ENCODE results near the gene TRIM24. TPM values are rescaled to one million over a fixed set of nuclear protein-coding genes. Genes with fewer than 3 reads are reported as not detected.

TRIM24 gene
- total RNA-seq, 2 experiments from 2014 or later = 14.1 to 16.0 TPM

DNA sequence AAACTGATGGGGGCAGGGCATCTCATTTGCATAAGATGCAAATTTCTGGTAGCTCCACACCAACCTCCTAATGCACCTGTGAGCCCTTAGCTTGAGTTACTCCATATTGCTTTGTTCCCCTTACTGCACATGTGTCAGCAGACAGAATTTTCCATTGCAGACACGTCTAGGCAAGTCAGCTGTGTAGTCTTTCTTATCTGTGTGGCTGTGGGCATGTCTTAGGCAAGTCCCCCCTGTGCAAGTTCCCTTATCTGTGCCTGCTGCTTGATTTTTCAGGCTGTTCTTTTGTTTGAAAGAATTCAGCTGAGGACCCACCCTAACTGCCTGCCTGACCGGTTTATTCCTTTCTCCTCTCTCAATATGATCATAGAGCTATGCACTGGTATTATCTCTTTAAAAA lies 28.5 kb upstream of the TRIM24 start:
- H3K27me3 Mint-ChIP-seq = peaks cover 5% of the 10 kb centered on the region
- H3K4me3 Mint-ChIP-seq = no peak overlapping the region
- ATAC-seq (ENCODE audit: poor library complexity) = no peak
- CTCF ChIA-PET = no interaction called here
- Histone ChIP-seq H3K36me3 (ENCODE audit: insufficient read depth, low read length) (no peaks in the 10 kb centered on the region), H3K27me3 (ENCODE audit: control insufficient read depth in 1 of 2, insufficient read depth in 2 of 2, low read length in 2 of 2) (no peaks in the 10 kb centered on the region), H3K4me3 (ENCODE audit: low read length) (no peak overlapping the region), H3K27ac (ENCODE audit: low read depth in 1 of 2, low read length in 2 of 2) (no peak overlapping the region), H3K4me1 (ENCODE audit: insufficient read depth, low read length) (no peaks in the 10 kb centered on the region), H3K9me3 (ENCODE audit: control insufficient read depth in 1 of 2, insufficient read depth in 1 of 2, low read length in 2 of 2) (peaks cover 23% of the 10 kb centered on the region in 2 experiments)
- POLR2A ChIA-PET = no interaction called here
- H3K27ac Mint-ChIP-seq = no peak overlapping the region
- TF ChIP-seq, protein P1, sequence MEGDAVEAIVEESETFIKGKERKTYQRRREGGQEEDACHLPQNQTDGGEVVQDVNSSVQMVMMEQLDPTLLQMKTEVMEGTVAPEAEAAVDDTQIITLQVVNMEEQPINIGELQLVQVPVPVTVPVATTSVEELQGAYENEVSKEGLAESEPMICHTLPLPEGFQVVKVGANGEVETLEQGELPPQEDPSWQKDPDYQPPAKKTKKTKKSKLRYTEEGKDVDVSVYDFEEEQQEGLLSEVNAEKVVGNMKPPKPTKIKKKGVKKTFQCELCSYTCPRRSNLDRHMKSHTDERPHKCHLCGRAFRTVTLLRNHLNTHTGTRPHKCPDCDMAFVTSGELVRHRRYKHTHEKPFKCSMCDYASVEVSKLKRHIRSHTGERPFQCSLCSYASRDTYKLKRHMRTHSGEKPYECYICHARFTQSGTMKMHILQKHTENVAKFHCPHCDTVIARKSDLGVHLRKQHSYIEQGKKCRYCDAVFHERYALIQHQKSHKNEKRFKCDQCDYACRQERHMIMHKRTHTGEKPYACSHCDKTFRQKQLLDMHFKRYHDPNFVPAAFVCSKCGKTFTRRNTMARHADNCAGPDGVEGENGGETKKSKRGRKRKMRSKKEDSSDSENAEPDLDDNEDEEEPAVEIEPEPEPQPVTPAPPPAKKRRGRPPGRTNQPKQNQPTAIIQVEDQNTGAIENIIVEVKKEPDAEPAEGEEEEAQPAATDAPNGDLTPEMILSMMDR (IDR thresholded peaks at IDR 0.05) = no peak
- intact Hi-C loops (cut with DNase I, micrococcal nuclease) = no loop called here
- no peaks in the 10 kb centered on the region for H3K4me1 Mint-ChIP-seq (ENCODE audit: low read depth)
- peaks cover 5% of the 10 kb centered on the region for H3K36me3 Mint-ChIP-seq (ENCODE audit: low read depth)
- no peak for DNase-seq
- peaks cover 23% of the 10 kb centered on the region for H3K9me3 Mint-ChIP-seq

DNA sequence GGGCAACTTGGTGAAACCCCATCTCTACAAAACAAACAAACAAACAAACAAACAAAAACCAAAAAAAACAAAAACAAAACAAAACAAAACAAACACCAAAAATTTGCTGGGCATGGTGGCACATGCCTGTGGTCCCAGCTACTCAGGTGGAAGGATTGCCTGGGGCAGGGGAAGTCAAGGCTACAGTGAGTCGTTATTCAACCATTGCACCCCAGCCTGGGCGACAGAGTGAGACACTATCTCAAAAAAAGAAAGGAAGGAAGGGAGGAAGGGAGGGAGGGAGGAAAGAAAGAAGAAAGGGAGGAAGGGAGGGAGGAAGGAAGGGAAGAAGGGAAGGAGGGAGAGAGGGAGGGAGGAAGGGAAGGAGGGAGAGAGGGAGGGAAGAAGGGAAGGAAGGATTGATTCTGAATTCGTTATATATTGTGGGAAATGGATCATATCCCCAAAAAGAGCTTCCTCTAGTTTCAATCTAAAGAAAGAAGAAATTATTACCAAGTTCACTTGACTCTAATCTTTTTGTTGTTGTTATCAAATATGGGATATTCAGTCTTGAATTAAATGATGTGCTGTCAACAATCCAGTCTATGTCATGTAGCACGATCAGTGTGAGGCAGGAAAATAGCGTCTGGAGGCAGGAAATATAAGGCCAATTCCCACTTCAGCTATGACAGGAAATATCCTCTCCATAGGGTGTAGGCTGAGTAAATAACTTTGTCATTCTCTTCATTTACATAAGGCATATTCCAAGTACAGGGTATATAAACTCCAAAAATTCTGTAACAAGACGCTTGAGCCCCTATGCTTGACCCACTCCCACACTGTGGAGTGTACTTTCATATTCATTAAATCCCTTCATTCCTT lies 26.2 kb upstream of the TRIM24 start:
- Histone ChIP-seq H3K27ac (ENCODE audit: low read depth in 1 of 2, low read length in 2 of 2) (no peak overlapping the region), H3K27me3 (ENCODE audit: control insufficient read depth in 1 of 2, insufficient read depth in 2 of 2, low read length in 2 of 2) (peaks cover 0 to 4% of the 10 kb centered on the region in 2 experiments), H3K4me3 (ENCODE audit: low read length) (no peak overlapping the region), H3K9me3 (ENCODE audit: control insufficient read depth in 1 of 2, insufficient read depth in 1 of 2, low read length in 2 of 2) (peaks cover 11 to 23% of the 10 kb centered on the region in 2 experiments), H3K4me1 (ENCODE audit: insufficient read depth, low read length) (no peaks in the 10 kb centered on the region), H3K36me3 (ENCODE audit: insufficient read depth, low read length) (no peaks in the 10 kb centered on the region)
- H3K27me3 Mint-ChIP-seq = peaks cover 5% of the 10 kb centered on the region
- H3K4me1 Mint-ChIP-seq (ENCODE audit: low read depth) = no peaks in the 10 kb centered on the region
- intact Hi-C loops (cut with DNase I, micrococcal nuclease) = no loop called here
- ChIA-PET CTCF (no interaction called here), POLR2A (no interaction called here)
- ATAC-seq (ENCODE audit: poor library complexity) (no peak), DNase-seq (no peak)
- peaks cover 23% of the 10 kb centered on the region for H3K9me3 Mint-ChIP-seq
- no peak overlapping the region for H3K27ac Mint-ChIP-seq
- TF ChIP-seq, protein P1 (IDR thresholded peaks at IDR 0.05) = no peak
- no peak overlapping the region for H3K4me3 Mint-ChIP-seq
- peaks cover 5% of the 10 kb centered on the region for H3K36me3 Mint-ChIP-seq (ENCODE audit: low read depth)

DNA sequence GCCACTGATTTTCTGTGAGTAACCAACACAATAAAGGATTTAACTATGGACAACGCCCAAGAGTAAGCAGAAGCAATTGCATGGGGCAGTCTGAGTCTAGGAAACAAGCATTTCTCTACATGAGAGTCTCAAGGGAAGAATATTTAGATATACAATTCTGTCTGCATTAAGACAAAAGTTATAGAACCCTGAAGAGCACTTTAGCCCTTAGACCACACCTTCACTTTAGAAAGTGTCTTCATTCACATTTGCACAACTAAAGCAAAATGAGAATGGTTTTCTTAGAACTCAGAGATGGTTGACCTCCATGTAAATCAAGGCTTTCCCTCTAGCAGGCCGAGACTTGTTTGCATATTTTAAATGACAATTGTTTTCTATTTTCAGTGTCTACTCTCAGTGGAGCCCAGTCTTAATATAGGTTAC lies 25.5 kb upstream of the TRIM24 start:
- Mint-ChIP-seq H3K36me3 (ENCODE audit: low read depth) (peaks cover 4% of the 10 kb centered on the region), H3K9me3 (peaks cover 19% of the 10 kb centered on the region), H3K4me1 (ENCODE audit: low read depth) (no peaks in the 10 kb centered on the region), H3K27ac (no peak overlapping the region), H3K27me3 (peaks cover 8% of the 10 kb centered on the region), H3K4me3 (no peak overlapping the region)
- H3K27me3 ChIP-seq (ENCODE audit: control insufficient read depth in 1 of 2, insufficient read depth in 2 of 2, low read length in 2 of 2) = peaks cover 0 to 4% of the 10 kb centered on the region in 2 experiments
- intact Hi-C loops (cut with DNase I, micrococcal nuclease) = no loop called here
- ChIA-PET CTCF (no interaction called here), POLR2A (no interaction called here)
- peaks cover 5 to 17% of the 10 kb centered on the region in 2 experiments for H3K9me3 ChIP-seq (ENCODE audit: control insufficient read depth in 1 of 2, insufficient read depth in 1 of 2, low read length in 2 of 2)
- TF ChIP-seq, protein P1 (IDR thresholded peaks at IDR 0.05) = no peak
- no peaks in the 10 kb centered on the region for H3K4me1 ChIP-seq (ENCODE audit: insufficient read depth, low read length)
- H3K4me3 ChIP-seq (ENCODE audit: low read length) = no peak overlapping the region
- no peaks in the 10 kb centered on the region for H3K36me3 ChIP-seq (ENCODE audit: insufficient read depth, low read length)
- DNase-seq = no peak
- no peak for ATAC-seq (ENCODE audit: poor library complexity)
- no peak overlapping the region for H3K27ac ChIP-seq (ENCODE audit: low read depth in 1 of 2, low read length in 2 of 2)
